ENCODE measurements around the gene PFDN4. TPM values are rescaled to one million over a fixed set of nuclear protein-coding genes. Genes with fewer than 3 reads are reported as not detected.

Gene PFDN4
- total RNA-seq, 4 donors from 2014 or later, result 11.0 to 33.0 (median 28.0) TPM

DNA sequence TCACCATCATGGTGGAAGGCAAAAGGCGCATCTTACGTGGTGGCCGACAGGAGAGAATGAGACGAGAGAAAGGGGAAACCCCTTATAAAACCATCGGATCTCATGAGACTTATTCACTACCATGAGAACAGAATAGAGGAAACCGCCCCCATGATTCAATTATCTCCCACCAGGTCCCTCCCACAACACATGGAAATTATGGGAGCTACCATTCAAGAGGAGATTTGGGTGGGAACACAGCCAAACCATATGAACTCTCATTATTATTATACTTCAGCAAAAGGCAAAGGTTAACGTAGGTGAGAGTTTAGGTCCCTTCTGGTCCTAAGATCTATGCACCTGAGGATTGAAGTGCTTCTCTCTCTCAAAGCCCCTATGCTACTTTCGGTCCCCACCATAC is 2.4 kb upstream of the PFDN4 start:
- Histone ChIP-seq H3K4me1 (peaks cover 0 to 13% (median 0%) of the 10 kb centered on the region in 4 donors), H3K36me3 (no peaks in the 10 kb centered on the region), H3K27ac (no peak overlapping the region), H3K27me3 (no peaks in the 10 kb centered on the region), H3K4me3 (no peak overlapping the region), H3K9me3 (no peaks in the 10 kb centered on the region)
- DNase-seq, result no peak
- TF ChIP-seq, protein P1, sequence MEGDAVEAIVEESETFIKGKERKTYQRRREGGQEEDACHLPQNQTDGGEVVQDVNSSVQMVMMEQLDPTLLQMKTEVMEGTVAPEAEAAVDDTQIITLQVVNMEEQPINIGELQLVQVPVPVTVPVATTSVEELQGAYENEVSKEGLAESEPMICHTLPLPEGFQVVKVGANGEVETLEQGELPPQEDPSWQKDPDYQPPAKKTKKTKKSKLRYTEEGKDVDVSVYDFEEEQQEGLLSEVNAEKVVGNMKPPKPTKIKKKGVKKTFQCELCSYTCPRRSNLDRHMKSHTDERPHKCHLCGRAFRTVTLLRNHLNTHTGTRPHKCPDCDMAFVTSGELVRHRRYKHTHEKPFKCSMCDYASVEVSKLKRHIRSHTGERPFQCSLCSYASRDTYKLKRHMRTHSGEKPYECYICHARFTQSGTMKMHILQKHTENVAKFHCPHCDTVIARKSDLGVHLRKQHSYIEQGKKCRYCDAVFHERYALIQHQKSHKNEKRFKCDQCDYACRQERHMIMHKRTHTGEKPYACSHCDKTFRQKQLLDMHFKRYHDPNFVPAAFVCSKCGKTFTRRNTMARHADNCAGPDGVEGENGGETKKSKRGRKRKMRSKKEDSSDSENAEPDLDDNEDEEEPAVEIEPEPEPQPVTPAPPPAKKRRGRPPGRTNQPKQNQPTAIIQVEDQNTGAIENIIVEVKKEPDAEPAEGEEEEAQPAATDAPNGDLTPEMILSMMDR (IDR thresholded peaks at IDR 0.05), result no peak

DNA sequence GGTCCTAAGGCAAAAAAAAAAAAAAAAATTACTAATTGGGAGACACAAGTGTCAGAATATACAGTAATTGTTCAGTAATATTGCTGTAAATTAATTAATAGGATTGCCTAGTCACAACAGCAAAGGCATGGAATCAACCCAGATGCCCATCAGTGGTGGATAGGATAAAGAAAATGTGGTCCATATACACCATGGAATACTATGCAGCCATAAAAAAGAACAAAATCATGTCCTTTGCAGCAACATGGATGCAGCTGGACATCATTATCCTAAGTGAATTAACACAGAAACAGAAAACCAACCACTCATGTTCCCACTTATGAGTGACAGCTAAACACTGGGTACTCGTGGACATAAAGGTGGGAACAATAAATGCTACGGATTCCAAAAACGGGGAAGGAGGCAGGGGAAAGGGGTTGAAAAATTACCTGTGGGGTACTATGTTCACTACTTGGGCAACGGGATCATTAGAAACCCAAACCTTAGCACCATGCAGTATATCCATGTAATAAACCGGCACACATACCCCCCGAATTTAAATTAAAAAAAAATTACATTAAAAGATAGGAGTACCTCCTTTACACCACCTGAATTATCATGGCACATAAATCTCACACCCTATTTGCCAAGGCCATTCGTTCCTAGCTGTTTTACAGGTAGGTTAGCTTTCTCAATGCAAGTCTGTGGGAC is 689 bp upstream of the PFDN4 start:
- DNase-seq, result no peak
- H3K4me3 ChIP-seq, result peak overlapping the region; percentile 82 to 99 (median 96)
- H3K9me3 ChIP-seq, result no peaks in the 10 kb centered on the region
- TF ChIP-seq POLR2A (IDR thresholded peaks at IDR 0.05), result no peak
- TF ChIP-seq, protein P1 (IDR thresholded peaks at IDR 0.05), result no peak
- no peaks in the 10 kb centered on the region for H3K27me3 ChIP-seq
- peak overlapping the region; percentile 87 to 97 (median 91) for H3K27ac ChIP-seq
- H3K4me1 ChIP-seq, result peaks cover 0 to 13% (median 0%) of the 10 kb centered on the region in 4 donors
- no peaks in the 10 kb centered on the region for H3K36me3 ChIP-seq

DNA sequence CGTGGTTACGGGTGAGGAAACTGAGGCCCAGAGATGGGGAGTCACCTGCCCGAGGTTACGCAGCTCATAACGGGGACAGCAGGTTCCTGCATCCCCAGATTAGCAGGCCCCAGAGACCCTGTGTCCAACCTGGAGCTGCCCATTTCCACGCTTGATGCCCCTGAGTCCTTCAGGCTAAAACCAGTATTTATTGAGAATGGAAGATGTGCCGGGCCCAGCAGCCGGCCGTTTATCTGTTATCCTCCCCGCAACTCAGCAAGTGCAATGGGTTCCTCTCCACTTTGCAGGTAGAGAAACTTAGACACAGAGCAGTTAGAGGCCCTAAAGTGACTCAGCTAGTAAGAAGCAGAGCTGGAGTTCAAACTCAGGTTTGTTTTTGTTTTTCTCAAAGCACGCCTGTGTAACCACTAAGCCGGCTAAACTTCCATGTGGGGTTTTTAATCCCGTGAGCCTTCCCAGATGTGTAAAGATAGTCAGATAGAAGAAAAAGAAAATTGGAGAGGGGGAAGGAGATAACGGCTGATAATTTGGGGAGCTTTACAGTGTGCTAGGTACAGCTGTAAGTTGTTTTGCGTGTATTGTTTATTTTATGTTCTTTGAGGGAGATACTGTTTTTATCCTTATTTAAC is 775 bp downstream of the PFDN4 start:
- Histone ChIP-seq H3K4me1 (peaks cover 0 to 13% (median 0%) of the 10 kb centered on the region in 4 donors), H3K9me3 (no peaks in the 10 kb centered on the region), H3K27me3 (no peaks in the 10 kb centered on the region), H3K4me3 (peak overlapping the region; percentile 82 to 99 (median 96)), H3K36me3 (no peaks in the 10 kb centered on the region), H3K27ac (peak overlapping the region; percentile 87 to 97 (median 91))
- TF ChIP-seq, protein P1 (IDR thresholded peaks at IDR 0.05), result no peak
- no peak for TF ChIP-seq POLR2A (IDR thresholded peaks at IDR 0.05)
- no peak for DNase-seq

DNA sequence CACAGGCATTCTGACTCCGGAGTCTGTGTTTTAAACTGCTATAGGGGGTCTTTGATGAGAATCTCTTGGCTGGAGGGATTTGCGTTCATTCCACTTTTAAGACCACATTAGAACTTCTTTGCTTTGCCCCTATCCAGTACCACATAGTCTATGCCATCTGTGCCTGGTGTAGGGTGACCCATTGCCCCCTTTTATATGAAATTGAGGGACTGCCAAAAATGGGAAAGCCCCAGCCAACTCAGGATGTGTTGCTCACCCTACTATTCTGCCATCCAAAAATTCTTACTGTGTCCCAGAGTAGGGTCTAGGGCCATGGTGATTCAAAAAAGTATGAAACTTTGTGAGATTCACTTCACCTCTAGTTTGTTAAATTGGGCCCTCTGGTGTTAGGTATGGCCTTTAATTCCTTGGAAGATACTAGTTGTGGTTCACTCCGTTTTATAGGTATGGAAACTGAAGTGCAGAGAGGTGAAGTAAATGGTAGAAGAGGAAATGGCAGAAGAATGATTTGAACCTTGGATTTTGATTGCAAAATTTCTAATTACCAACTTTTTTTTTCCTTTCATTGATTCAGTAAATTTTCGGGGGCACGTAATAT is 1.4 kb downstream of the PFDN4 start:
- TF ChIP-seq, protein P1 (IDR thresholded peaks at IDR 0.05), result no peak
- no peak for TF ChIP-seq POLR2A (IDR thresholded peaks at IDR 0.05)
- DNase-seq, result no peak
- H3K9me3 ChIP-seq, result no peaks in the 10 kb centered on the region
- H3K36me3 ChIP-seq, result no peaks in the 10 kb centered on the region
- H3K4me3 ChIP-seq, result peak overlapping the region in 2 of 4 donors; percentile 98 to 99
- H3K4me1 ChIP-seq, result peaks cover 0 to 13% (median 0%) of the 10 kb centered on the region in 4 donors
- no peaks in the 10 kb centered on the region for H3K27me3 ChIP-seq
- H3K27ac ChIP-seq, result no peak overlapping the region

DNA sequence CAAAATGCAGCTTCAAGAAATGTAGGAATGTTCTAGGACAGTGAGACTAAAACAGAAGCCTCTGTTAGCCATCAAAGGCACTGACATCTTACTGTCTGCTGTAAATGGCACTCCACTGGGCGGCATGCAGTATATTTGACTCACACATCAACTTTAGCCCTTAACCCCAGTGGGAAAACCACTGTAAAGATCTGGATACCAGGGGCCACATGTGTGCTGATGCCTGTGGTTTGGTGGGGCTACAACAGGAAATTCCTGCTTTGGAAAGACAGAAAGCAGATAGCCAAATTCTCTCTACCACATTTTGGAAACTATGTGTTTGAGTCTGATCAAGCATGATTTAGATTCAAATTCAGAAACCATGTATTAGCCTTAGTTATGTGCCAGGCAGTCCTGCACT is 4.3 kb downstream of the PFDN4 start:
- no peaks in the 10 kb centered on the region for H3K27me3 ChIP-seq
- no peak overlapping the region for H3K27ac ChIP-seq

More for the DNA sequence above, 4.3 kb downstream of the PFDN4 start:
- TF ChIP-seq, protein P1 (IDR thresholded peaks at IDR 0.05), result no peak
- TF ChIP-seq POLR2A (IDR thresholded peaks at IDR 0.05), result no peak
- Histone ChIP-seq H3K4me3 (no peak overlapping the region), H3K4me1 (peaks cover 0 to 13% (median 0%) of the 10 kb centered on the region in 4 donors), H3K36me3 (peaks cover 0 to 19% (median 0%) of the 10 kb centered on the region in 3 donors), H3K9me3 (no peaks in the 10 kb centered on the region)
- DNase-seq, result no peak
